Esophagus squamous epithelium (tissue), 5 donors: ENCODE data around the gene PIP5K1B. TPM values are rescaled to one million over a fixed set of nuclear protein-coding genes. Genes with fewer than 3 reads are reported as not detected.

Source experiments
- DNase-seq: peaks from one replicate; lab custom pipeline; 2025; lab: John Stamatoyannopoulos, UW
- H3K27ac ChIP-seq, 4 donors: fragments of 200-600 bp; sonication (generic); one replicate each; pipeline ENCODE4 v1.5.1; 2016 to 2019; ENCODE audit warnings: mild to moderate bottlenecking in 1 of 4
- H3K27me3 ChIP-seq, 4 donors: fragments of 200-600 bp; sonication (generic); 1 replicate in 3 of 4; 2 replicates in 1 of 4; pipeline versions ENCODE4 v1.5.1 to v1.6.0; 2017 to 2021; ENCODE audit warnings: antibody characterized with exemption in 1 of 4
- H3K36me3 ChIP-seq, 3 donors: fragments of 200-600 bp; sonication (generic); one replicate each; pipeline ENCODE4 v1.5.1; 2016 to 2019
- H3K4me1 ChIP-seq, 3 donors: fragments of 200-600 bp; sonication (generic); one replicate each; pipeline ENCODE4 v1.5.1; 2017 to 2019
- H3K4me3 ChIP-seq, 4 donors: fragments of 200-600 bp; sonication (generic); 1 replicate in 3 of 4; 2 replicates in 1 of 4; pipeline ENCODE4 v1.5.1; 2016 to 2019; ENCODE audit warnings: mild to moderate bottlenecking in 2 of 4, moderate library complexity in 1 of 4
- H3K9me3 ChIP-seq, 3 donors: fragments of 200-600 bp; sonication (generic); one replicate each; pipeline ENCODE4 v1.5.1; 2016 to 2019
- POLR2A ChIP-seq, 4 donors: fragments of 450-650 bp; IDR thresholded peaks; one replicate each; pipeline ENCODE4 v1.6.1; 2017; ENCODE audit warnings: antibody characterized with exemption in 4 of 4, mild to moderate bottlenecking in 4 of 4, moderate library complexity in 3 of 4
- WGBS, 2 donors: methylation state at CpG; one replicate each; pipeline ENCODE4 v1.1.5; 2018; 5-methylcytosine and 5-hydroxymethylcytosine counted together
- intact Hi-C: fragments of 100-400 bp; cut with DNase I; formaldehyde crosslinking; loops from one replicate; pipeline ENCODE4 v1.15.0; 2022
- total RNA-seq, 4 donors: library from RNA; depleted of rRNA; stranded (reverse); fragments of >200 nt; gene quantifications; one replicate each; pipeline ENCODE4 v1.1.0, GENCODE V29; 2016
- TF ChIP-seq, protein P1 (sequence below), 6 experiments: fragments of 450-650 bp in 4 of 6; fragments of 200-600 bp in 2 of 6; sonication (generic) in 2 of 6; IDR thresholded peaks; one replicate each; pipeline ENCODE4 v1.5.1; 2016 to 2019; ENCODE audit warnings: antibody characterized with exemption in 6 of 6, mild to moderate bottlenecking in 4 of 6, moderate library complexity in 4 of 6
- donor health status: DM: yes; HTN: yes; CAD: no.

Gene PIP5K1B
- total RNA-seq, 4 donors from 2014 or later: 0.38 to 0.97 (median 0.56) TPM; not detected in 1

DNA sequence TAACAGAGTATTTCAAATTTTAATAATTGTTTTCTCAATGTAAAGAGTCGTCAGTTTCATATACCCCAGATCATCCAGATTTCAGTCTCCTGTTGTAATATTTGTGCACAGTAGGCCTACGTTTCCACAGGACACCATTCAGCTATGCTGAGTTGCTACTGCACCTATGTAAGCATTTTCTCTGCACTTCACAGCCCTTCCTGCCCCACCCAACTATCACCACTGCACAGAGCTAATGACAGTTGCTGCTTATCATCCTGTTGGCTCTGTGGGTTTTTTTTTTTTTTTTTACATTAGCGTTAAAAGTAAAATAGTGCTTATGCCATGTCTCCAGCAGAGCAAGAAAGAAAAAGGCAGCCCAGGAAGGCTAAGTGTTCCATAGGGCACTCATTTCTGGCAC is 314.8 kb downstream of the PIP5K1B start:
- H3K27me3 ChIP-seq: no peaks in the 10 kb centered on the region
- TF ChIP-seq, protein P1, sequence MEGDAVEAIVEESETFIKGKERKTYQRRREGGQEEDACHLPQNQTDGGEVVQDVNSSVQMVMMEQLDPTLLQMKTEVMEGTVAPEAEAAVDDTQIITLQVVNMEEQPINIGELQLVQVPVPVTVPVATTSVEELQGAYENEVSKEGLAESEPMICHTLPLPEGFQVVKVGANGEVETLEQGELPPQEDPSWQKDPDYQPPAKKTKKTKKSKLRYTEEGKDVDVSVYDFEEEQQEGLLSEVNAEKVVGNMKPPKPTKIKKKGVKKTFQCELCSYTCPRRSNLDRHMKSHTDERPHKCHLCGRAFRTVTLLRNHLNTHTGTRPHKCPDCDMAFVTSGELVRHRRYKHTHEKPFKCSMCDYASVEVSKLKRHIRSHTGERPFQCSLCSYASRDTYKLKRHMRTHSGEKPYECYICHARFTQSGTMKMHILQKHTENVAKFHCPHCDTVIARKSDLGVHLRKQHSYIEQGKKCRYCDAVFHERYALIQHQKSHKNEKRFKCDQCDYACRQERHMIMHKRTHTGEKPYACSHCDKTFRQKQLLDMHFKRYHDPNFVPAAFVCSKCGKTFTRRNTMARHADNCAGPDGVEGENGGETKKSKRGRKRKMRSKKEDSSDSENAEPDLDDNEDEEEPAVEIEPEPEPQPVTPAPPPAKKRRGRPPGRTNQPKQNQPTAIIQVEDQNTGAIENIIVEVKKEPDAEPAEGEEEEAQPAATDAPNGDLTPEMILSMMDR (IDR thresholded peaks at IDR 0.05): no peak
- no peak for TF ChIP-seq POLR2A (IDR thresholded peaks at IDR 0.05)
- H3K4me1 ChIP-seq: peaks cover 0 to 9% (median 0%) of the 10 kb centered on the region in 3 donors
- intact Hi-C loops: no loop called here
- no peak overlapping the region for H3K27ac ChIP-seq
- DNase-seq: no peak
- no peaks in the 10 kb centered on the region for H3K36me3 ChIP-seq
- WGBS, 2 donors: 51 to 60% methylated on average over 3 of the region's 3 CpGs
- H3K4me3 ChIP-seq: no peak overlapping the region
- H3K9me3 ChIP-seq: no peaks in the 10 kb centered on the region

DNA sequence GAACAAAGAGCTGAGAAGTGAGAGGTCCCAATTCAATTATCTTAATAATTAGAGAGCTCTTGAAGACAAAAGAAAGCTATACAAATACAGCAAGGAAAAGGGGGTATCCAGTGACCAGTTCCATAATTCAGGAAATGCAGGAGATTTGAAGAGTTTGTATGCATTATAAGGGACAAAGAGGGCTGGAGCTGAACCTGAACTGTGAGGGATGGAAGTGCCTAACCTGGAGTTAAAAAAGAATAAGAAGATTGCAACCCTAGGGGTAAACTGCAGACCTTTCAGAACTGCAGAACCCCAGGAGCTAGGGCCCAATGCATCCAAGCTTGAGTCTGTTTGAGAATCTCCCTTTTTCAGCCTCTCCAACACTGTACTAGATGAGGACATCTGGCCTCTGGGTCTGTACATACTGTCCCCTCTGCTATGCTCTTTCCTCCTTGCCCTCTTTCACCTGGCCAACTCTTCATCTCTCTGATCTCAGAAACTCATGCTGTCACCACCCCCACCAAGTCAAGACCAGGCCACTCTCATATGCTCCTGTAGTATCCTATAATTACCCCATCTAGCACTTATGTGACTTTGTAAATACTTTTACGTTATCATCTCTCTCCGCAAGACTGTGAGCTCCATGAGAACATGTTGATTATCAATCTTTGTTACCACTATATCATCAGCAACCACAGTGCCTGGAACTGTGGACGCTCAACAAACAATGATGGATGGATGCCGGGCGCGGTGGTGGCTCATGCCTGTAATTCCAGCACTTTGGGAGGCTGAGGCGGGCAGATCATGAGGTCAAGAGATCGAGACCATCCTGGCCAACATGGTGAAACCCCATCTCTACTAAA is 315.5 kb downstream of the PIP5K1B start:
- H3K4me1 ChIP-seq: peaks cover 0 to 9% (median 0%) of the 10 kb centered on the region in 3 donors
- no peak overlapping the region for H3K27ac ChIP-seq
- no peaks in the 10 kb centered on the region for H3K27me3 ChIP-seq
- no peaks in the 10 kb centered on the region for H3K36me3 ChIP-seq
- no peak overlapping the region for H3K4me3 ChIP-seq
- DNase-seq: no peak
- intact Hi-C loops: no loop called here
- WGBS, 2 donors: 93 to 94% methylated on average over 2 to 5 of the region's 8 CpGs
- no peaks in the 10 kb centered on the region for H3K9me3 ChIP-seq
- TF ChIP-seq, protein P1 (IDR thresholded peaks at IDR 0.05): no peak
- no peak for TF ChIP-seq POLR2A (IDR thresholded peaks at IDR 0.05)

DNA sequence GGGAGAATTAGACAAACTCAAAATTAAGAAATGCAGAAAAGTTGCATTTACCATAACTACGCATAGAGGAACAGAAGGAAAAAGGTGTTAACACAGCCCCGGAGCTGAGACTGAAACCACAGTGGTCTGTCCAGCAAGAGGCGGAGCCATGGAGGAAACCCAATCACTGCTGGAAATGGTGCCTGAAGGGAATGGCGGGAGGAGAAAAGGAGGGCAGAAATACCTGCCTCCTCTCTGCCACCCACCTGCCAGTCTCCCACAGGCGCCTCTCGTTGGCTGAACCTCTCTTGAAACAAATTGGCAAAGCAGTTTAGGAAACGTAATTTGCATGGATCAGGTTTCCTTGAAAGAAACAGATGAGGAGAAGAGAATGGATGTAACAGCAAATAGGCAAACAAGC is 318.6 kb downstream of the PIP5K1B start:
- no peaks in the 10 kb centered on the region for H3K27me3 ChIP-seq
- H3K4me1 ChIP-seq: no peaks in the 10 kb centered on the region
- intact Hi-C loops: no loop called here
- no peak for DNase-seq
- H3K27ac ChIP-seq: no peak overlapping the region
- H3K9me3 ChIP-seq: no peaks in the 10 kb centered on the region
- 36 to 54% methylated on average over 7 of the region's 7 CpGs for WGBS, 2 donors
- no peak overlapping the region for H3K4me3 ChIP-seq
- TF ChIP-seq, protein P1 (IDR thresholded peaks at IDR 0.05): no peak
- no peak for TF ChIP-seq POLR2A (IDR thresholded peaks at IDR 0.05)
- H3K36me3 ChIP-seq: no peaks in the 10 kb centered on the region

DNA sequence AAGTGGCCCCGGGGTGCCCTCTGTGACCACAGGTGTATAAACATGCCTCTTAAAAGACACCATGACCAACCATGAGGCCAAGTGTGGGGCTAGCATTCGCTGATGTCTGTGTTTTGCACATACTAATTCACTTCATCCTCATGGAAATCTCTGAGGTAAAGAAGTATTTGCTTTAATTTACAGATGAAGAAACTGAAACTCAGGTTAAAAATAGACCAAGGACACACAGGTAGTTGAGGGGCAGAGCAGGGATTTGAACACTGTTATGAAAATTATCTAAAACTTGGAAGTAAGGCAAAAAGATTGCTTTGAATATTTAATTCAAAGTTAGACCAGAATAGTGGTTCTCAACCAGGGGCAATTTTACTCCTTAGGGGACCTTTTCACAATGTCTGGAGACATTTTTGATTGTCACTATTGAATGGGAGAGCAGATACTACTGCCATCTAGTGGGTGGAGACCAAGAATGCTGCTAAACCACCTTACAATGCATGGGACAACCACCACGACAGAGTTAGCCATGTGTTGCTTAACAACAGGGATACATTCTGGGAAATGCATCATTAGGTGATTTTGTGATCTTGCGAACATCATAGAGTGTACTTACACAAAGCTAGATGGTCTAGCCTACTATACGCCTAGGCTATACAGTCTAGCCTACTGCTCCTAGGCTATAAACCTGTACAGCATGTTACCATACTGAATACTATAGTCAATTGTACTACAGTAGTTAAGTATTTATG is 322.5 kb downstream of the PIP5K1B start:
- WGBS, 2 donors: 41 to 43% methylated on average over 5 of the region's 5 CpGs
- Histone ChIP-seq H3K4me1 (no peaks in the 10 kb centered on the region), H3K36me3 (no peaks in the 10 kb centered on the region), H3K27me3 (no peaks in the 10 kb centered on the region), H3K9me3 (no peaks in the 10 kb centered on the region), H3K27ac (no peak overlapping the region), H3K4me3 (no peak overlapping the region)
- no peak for DNase-seq
- TF ChIP-seq POLR2A (IDR thresholded peaks at IDR 0.05): no peak
- TF ChIP-seq, protein P1 (IDR thresholded peaks at IDR 0.05): peak; percentile 43 to 67 (median 51)
- intact Hi-C loops: no loop called here

DNA sequence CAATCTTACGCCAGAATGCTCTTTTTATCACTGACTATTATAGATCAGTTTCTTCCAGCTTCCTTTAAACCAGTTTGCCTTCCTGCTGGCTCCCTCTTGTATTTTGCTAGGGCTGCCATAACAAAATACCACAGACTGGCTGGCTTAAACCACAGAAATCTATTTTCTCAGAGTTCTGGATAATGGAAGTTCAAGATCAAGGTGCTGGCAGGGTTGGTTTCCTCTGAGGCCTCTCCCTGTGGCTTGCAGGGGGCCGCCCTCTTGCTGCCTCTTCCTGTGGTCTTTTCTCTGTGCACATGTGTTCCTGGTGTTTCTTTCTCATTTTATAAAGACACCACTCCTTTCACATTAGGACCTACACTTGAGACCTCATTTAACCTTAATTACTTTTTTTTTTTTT is 323.7 kb downstream of the PIP5K1B start:
- Histone ChIP-seq H3K36me3 (no peaks in the 10 kb centered on the region), H3K27ac (no peak overlapping the region), H3K4me3 (no peak overlapping the region), H3K27me3 (no peaks in the 10 kb centered on the region), H3K4me1 (no peaks in the 10 kb centered on the region), H3K9me3 (no peaks in the 10 kb centered on the region)
- intact Hi-C loops: no loop called here
- DNase-seq: no peak
- 75 to 84% methylated on average over 2 of the region's 2 CpGs for WGBS, 2 donors
- no peak for TF ChIP-seq POLR2A (IDR thresholded peaks at IDR 0.05)
- TF ChIP-seq, protein P1 (IDR thresholded peaks at IDR 0.05): no peak
